ENCODE data around the gene ODAPH. TPM values are rescaled to one million over a fixed set of nuclear protein-coding genes. Genes with fewer than 3 reads are reported as not detected.
A peak's percentile ranks its signal among the peaks of the same experiment; 100 is the strongest.
"Not testable (repeated sequence)": the region's sequence is repeated elsewhere in the genome, so short reads cannot be mapped to it uniquely, and the experiment has no call there.

ODAPH gene, protein sequence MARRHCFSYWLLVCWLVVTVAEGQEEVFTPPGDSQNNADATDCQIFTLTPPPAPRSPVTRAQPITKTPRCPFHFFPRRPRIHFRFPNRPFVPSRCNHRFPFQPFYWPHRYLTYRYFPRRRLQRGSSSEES
- total RNA-seq (0.36 and 0.81 TPM in 2 replicates), polyA plus RNA-seq (0.09 TPM in 1 of 2 replicates, not detected in the other), polyA minus RNA-seq (not detected in 2 replicates)
- 0.19 TPM for total RNA-seq (2013)

DNA sequence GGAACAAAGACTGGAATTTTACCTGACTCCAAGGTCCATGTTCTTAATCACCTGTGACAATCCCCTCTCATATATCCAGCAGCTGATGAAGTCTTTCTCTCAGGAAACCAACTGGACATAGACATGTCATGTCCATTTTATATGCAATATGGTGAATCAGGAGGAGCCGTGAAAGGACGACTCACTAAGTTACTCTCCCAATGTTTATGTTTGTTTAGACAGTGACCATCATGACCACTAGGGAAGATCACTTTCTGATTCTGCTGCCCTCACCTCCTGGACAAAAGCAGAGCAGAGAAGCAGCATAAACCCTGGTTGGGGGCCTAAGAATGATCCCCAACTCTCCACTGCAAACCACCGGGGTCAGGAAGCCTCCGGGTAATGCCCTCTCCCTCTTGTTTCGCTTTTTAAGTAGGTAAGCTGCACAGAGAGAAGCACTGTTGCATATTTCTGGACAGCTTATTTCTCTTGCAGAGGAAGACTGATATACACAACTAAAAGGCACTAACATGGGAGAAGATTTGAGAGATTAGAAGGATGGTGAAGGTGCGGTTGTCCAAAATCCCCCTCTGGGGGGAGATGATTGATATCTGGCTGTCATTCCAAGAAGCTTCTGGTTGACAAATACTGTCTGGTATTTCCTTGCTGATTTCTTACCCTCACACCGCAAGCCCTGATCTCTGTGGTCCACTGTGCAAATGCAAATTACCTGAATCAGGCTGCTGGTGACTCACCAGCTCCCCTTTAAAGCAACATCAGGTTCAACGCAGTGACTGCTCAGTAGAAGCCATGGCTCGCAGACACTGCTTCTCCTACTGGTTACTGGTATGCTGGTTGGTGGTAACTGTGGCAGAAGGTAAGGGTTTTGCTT, at the start of gene ODAPH:
TSS of gene ODAPH (plus strand) at position 773 of the 871 bp plus-strand sequence. CDS start at position 790, 17 bp downstream.
- Mint-ChIP-seq H3K4me3 (peak within 1 kb of the TSS; percentile 2), H3K4me1 (peaks cover 13% of the 10 kb centered on the region), H3K27me3 (peaks cover 23% of the 10 kb centered on the region), H3K27ac (no peak within 1 kb of the TSS), H3K9me3 (ENCODE audit: insufficient read depth) (no peaks in the 10 kb centered on the region)
- intact Hi-C loops (cut with micrococcal nuclease), result no loop called here
- Histone ChIP-seq H3K9me3 (ENCODE audit: control extremely low read depth in 1 of 3, control insufficient read depth in 2 of 3, insufficient read depth in 1 of 3, low read length in 2 of 3) (no peaks in the 10 kb centered on the region), H2AFZ (ENCODE audit: insufficient read depth, low read depth, low read length, poor library complexity, severe bottlenecking) (peak within 1 kb of the TSS; percentile 26), H3K27me3 (replicated peaks in 1 of 4; ENCODE audit: control extremely low read depth in 1 of 4, control insufficient read depth in 3 of 4, insufficient read depth in 4 of 4, low read length in 3 of 4) (no peaks in the 10 kb centered on the region), H3K36me3 (replicated peaks in 1 of 2; ENCODE audit: control extremely low read depth in 1 of 2, control insufficient read depth in 1 of 2, extremely low read depth in 1 of 2, insufficient read depth in 2 of 2, low read length in 1 of 2) (no peaks in the 10 kb centered on the region), H3K4me1 (ENCODE audit: control insufficient read depth in 2 of 2, insufficient read depth in 2 of 2, low read length in 2 of 2) (peaks cover 0 to 4% of the 10 kb centered on the region in 2 donors), H3K79me2 (ENCODE audit: control insufficient read depth, insufficient read depth, low read length) (no peaks in the 10 kb centered on the region), H3K27ac (ENCODE audit: low read length in 2 of 2) (no peak within 1 kb of the TSS), H4K20me1 (ENCODE audit: control insufficient read depth, insufficient read depth, low read length, poor library complexity, severe bottlenecking) (no peaks in the 10 kb centered on the region), H3K9ac (ENCODE audit: low read length) (no peak within 1 kb of the TSS), H3K4me2 (replicated peaks; ENCODE audit: low read depth, low read length, poor library complexity, severe bottlenecking) (peak within 1 kb of the TSS; percentile 27), H3K4me3 (ENCODE audit: control extremely low read depth in 1 of 5, extremely low read depth in 1 of 5, insufficient read depth in 1 of 5, low read depth in 2 of 5, low read length in 4 of 5) (no peak within 1 kb of the TSS)
- ATAC-seq (ENCODE audit: low read depth) (peak; percentile 94), DNase-seq (peak; percentile 22)
- WGBS (ENCODE audit: insufficient coverage), result 56% methylated on average over 1 of the region's 9 CpGs
- TF ChIP-seq, protein P1, sequence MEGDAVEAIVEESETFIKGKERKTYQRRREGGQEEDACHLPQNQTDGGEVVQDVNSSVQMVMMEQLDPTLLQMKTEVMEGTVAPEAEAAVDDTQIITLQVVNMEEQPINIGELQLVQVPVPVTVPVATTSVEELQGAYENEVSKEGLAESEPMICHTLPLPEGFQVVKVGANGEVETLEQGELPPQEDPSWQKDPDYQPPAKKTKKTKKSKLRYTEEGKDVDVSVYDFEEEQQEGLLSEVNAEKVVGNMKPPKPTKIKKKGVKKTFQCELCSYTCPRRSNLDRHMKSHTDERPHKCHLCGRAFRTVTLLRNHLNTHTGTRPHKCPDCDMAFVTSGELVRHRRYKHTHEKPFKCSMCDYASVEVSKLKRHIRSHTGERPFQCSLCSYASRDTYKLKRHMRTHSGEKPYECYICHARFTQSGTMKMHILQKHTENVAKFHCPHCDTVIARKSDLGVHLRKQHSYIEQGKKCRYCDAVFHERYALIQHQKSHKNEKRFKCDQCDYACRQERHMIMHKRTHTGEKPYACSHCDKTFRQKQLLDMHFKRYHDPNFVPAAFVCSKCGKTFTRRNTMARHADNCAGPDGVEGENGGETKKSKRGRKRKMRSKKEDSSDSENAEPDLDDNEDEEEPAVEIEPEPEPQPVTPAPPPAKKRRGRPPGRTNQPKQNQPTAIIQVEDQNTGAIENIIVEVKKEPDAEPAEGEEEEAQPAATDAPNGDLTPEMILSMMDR (IDR thresholded peaks at IDR 0.05), result no peak
- no peak for TF ChIP-seq EZH2 (IDR thresholded peaks at IDR 0.05; ENCODE audit: borderline replicate concordance, insufficient read depth, low read depth, low read length, poor library complexity, severe bottlenecking)
- ChIA-PET CTCF (interaction anchor here (0.9 to 1.0 kb wide), 2 partner anchors 15 to 681 kb away, joined by 3 read pairs; no protein-coding TSS in a partner anchor), POLR2A (no interaction called here)

DNA sequence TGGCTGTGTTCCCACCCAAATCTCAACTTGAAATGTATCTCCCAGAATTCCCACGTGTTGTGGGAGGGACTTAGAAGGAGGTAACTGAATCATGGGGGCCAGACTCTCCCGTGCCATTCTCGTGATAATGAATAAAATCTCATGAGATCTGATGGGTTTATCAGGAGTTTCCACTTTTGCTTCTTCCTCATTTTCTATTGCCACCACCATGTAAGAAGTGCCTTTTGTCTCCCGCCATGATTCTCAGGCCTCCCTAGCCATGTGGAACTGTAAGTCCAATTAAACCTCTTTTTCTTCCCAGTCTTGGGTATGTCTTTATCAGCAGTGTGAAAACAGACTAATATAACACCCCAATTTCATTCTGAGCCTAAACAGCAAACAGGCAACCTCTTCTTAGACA, 46.3 kb upstream of the ODAPH start:
- H3K27ac Mint-ChIP-seq; POLR2A ChIA-PET; H3K9me3 Mint-ChIP-seq (ENCODE audit: insufficient read depth); H2AFZ ChIP-seq (ENCODE audit: insufficient read depth, low read depth, low read length, poor library complexity, severe bottlenecking); intact Hi-C loops (cut with micrococcal nuclease); CTCF ChIA-PET; H3K4me3 ChIP-seq (ENCODE audit: control extremely low read depth in 1 of 5, extremely low read depth in 1 of 5, insufficient read depth in 1 of 5, low read depth in 2 of 5, low read length in 4 of 5); H3K9ac ChIP-seq (ENCODE audit: low read length); H3K27me3 Mint-ChIP-seq; H3K4me2 ChIP-seq (replicated peaks; ENCODE audit: low read depth, low read length, poor library complexity, severe bottlenecking); H3K9me3 ChIP-seq (ENCODE audit: control extremely low read depth in 1 of 3, control insufficient read depth in 2 of 3, insufficient read depth in 1 of 3, low read length in 2 of 3); ATAC-seq (ENCODE audit: low read depth); H3K4me3 Mint-ChIP-seq; DNase-seq; H4K20me1 ChIP-seq (ENCODE audit: control insufficient read depth, insufficient read depth, low read length, poor library complexity, severe bottlenecking); H3K27ac ChIP-seq (ENCODE audit: low read length in 2 of 2); H3K27me3 ChIP-seq (replicated peaks in 1 of 4; ENCODE audit: control extremely low read depth in 1 of 4, control insufficient read depth in 3 of 4, insufficient read depth in 4 of 4, low read length in 3 of 4): not testable (repeated sequence)
- Histone ChIP-seq H3K36me3 (replicated peaks in 1 of 2; ENCODE audit: control extremely low read depth in 1 of 2, control insufficient read depth in 1 of 2, extremely low read depth in 1 of 2, insufficient read depth in 2 of 2, low read length in 1 of 2) (peaks cover 10 to 16% of the 10 kb centered on the region in 2 experiments), H3K79me2 (ENCODE audit: control insufficient read depth, insufficient read depth, low read length) (peaks cover 55% of the 10 kb centered on the region), H3K4me1 (ENCODE audit: control insufficient read depth in 2 of 2, insufficient read depth in 2 of 2, low read length in 2 of 2) (peaks cover 21 to 24% of the 10 kb centered on the region in 2 donors)
- H3K4me1 Mint-ChIP-seq, result peaks cover 29% of the 10 kb centered on the region
- 97% methylated on average over 3 of the region's 4 CpGs for WGBS (ENCODE audit: insufficient coverage)
